Uterus (tissue), 2 donors: ENCODE measurements around the gene PAPLN.

ENCODE experiments used
- POLR2A ChIP-seq, 2 donors: fragments of 450-650 bp; IDR thresholded peaks; one replicate each; pipeline ENCODE4 v1.6.1; 2016; ENCODE audit warnings: antibody characterized with exemption in 2 of 2, mild to moderate bottlenecking in 1 of 2, moderate library complexity in 1 of 2
- TF ChIP-seq, protein P1 (sequence below), 4 experiments: fragments of 200-600 bp in 2 of 4; fragments of 450-650 bp in 2 of 4; sonication (generic) in 2 of 4; IDR thresholded peaks; one replicate each; pipeline ENCODE4 v1.5.1; 2016 to 2019; ENCODE audit warnings: antibody characterized with exemption in 4 of 4, mild to moderate bottlenecking in 2 of 4, moderate library complexity in 1 of 4

DNA sequence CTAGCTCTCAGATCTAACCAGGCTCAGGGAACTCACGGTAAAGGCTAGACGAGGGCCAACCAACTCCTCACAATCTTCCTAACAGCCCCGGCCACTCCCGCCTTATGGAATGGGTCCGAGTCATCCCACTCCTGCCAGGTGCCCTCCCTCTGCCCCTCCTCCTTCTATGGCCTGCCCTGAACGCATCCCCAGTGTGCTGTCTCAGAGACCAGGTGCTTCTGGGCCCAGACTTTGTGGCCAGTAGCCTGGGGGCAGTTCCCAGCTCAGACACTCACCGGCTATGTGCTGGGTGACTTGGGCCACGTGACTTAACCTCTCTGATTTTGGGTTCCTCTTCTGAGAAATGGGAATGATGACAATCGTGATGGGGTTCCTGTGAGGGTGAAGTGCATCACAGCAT, 22.5 kb downstream of the PAPLN start:
- no peak for TF ChIP-seq POLR2A (IDR thresholded peaks at IDR 0.05)
- TF ChIP-seq, protein P1, sequence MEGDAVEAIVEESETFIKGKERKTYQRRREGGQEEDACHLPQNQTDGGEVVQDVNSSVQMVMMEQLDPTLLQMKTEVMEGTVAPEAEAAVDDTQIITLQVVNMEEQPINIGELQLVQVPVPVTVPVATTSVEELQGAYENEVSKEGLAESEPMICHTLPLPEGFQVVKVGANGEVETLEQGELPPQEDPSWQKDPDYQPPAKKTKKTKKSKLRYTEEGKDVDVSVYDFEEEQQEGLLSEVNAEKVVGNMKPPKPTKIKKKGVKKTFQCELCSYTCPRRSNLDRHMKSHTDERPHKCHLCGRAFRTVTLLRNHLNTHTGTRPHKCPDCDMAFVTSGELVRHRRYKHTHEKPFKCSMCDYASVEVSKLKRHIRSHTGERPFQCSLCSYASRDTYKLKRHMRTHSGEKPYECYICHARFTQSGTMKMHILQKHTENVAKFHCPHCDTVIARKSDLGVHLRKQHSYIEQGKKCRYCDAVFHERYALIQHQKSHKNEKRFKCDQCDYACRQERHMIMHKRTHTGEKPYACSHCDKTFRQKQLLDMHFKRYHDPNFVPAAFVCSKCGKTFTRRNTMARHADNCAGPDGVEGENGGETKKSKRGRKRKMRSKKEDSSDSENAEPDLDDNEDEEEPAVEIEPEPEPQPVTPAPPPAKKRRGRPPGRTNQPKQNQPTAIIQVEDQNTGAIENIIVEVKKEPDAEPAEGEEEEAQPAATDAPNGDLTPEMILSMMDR (IDR thresholded peaks at IDR 0.05), result no peak
